Hepatocyte (in vitro differentiated cells): Measurements from ENCODE around the gene IBSP. TPM values are rescaled to one million over a fixed set of nuclear protein-coding genes. Genes with fewer than 3 reads are reported as not detected.

Source experiments
- DNase-seq: peaks from one replicate; pipeline ENCODE4 v3.0.0-alpha.2; 2016; ENCODE audit warnings: low spot score
- H2AFZ ChIP-seq: fragments of 200-600 bp; sonication (generic); 2 replicates; pipeline ENCODE4 v1.6.0; 2016; ENCODE audit warnings: antibody characterized with exemption, mild to moderate bottlenecking
- H3K27ac ChIP-seq: fragments of 200-600 bp; sonication (generic); 2 replicates; pipeline ENCODE4 v1.5.1; 2016; ENCODE audit warnings: mild to moderate bottlenecking
- H3K27me3 ChIP-seq: fragments of 200-600 bp; sonication (generic); 2 replicates; pipeline ENCODE4 v1.6.1; 2016
- H3K36me3 ChIP-seq: fragments of 200-600 bp; sonication (generic); replicated peaks from 2 replicates; pipeline ENCODE4 v1.5.1; 2016; ENCODE audit warnings: low read depth; ENCODE audit not compliant: insufficient read depth
- H3K4me1 ChIP-seq: fragments of 200-600 bp; sonication (generic); 2 replicates; pipeline ENCODE4 v1.5.1; 2016; ENCODE audit warnings: mild to moderate bottlenecking, moderate library complexity; ENCODE audit not compliant: insufficient read depth
- H3K4me2 ChIP-seq: fragments of 200-600 bp; sonication (generic); 2 replicates; pipeline ENCODE4 v1.6.0; 2016
- H3K4me3 ChIP-seq: fragments of 200-600 bp; sonication (generic); 2 replicates; pipeline ENCODE4 v1.5.1; 2016; ENCODE audit warnings: mild to moderate bottlenecking
- H3K79me2 ChIP-seq: fragments of 200-600 bp; sonication (generic); 2 replicates; pipeline ENCODE4 v1.6.0; 2017; ENCODE audit warnings: mild to moderate bottlenecking
- H3K9me2 ChIP-seq: fragments of 200-600 bp; sonication (generic); replicated peaks from 2 replicates; pipeline ENCODE4 v1.6.0; 2017; ENCODE audit warnings: mild to moderate bottlenecking; ENCODE audit not compliant: insufficient read depth
- H3K9me3 ChIP-seq: fragments of 200-600 bp; sonication (generic); 2 replicates; pipeline ENCODE4 v1.5.1; 2016; ENCODE audit warnings: low read depth, mild to moderate bottlenecking
- H4K20me1 ChIP-seq: fragments of 200-600 bp; sonication (generic); 2 replicates; pipeline ENCODE4 v1.6.0; 2016; ENCODE audit warnings: mild to moderate bottlenecking; ENCODE audit not compliant: insufficient read depth, poor library complexity, severe bottlenecking
- CTCF ChIP-seq: fragments of 200-600 bp; sonication (generic); IDR thresholded peaks from 2 replicates; pipeline ENCODE4 v1.5.1; 2016; ENCODE audit warnings: antibody characterized with exemption, mild to moderate bottlenecking; ENCODE audit not compliant: poor library complexity
- EZH2 ChIP-seq: fragments of 200-600 bp; sonication (generic); IDR thresholded peaks from 2 replicates; pipeline ENCODE4 v1.6.1; 2016; ENCODE audit warnings: antibody characterized with exemption, mild to moderate bottlenecking, borderline replicate concordance
- EZH2phosphoT487 ChIP-seq: fragments of 200-600 bp; sonication (generic); IDR thresholded peaks from one replicate; pipeline ENCODE4 v1.6.1; 2018; ENCODE audit warnings: antibody characterized with exemption, mild to moderate bottlenecking, low read depth, moderate library complexity; ENCODE audit not compliant: unreplicated experiment, severe bottlenecking
- WGBS: methylation state at CpG from one replicate; pipeline ENCODE4 v1.1.6; 2016; ENCODE audit warnings: low lambda C conversion rate; ENCODE audit errors: missing lambda C conversion rate; 5-methylcytosine and 5-hydroxymethylcytosine counted together
- polyA plus RNA-seq: library from polyadenylated mRNA; unstranded; fragments of >200 nt; fragmentation: Nextera tagmentation; extraction: Ambion mirVana; gene quantifications from 2 replicates; pipeline ENCODE4 v1.2.1, GENCODE V29; 2016
- total RNA-seq: library from RNA; depleted of rRNA; stranded (reverse); fragments of >200 nt; gene quantifications from 2 replicates; pipeline ENCODE4 v1.2.3, GENCODE V29; 2014

IBSP gene
- total and polyA plus RNA-seq, 2 experiments from 2014 or later = 0.07 to 0.12 TPM

GRCh38 chr4:87762311-87762710, 37.0 kb upstream of the IBSP start:
- H3K79me2 ChIP-seq = no peaks in the 10 kb centered on the region
- no peak for DNase-seq
- WGBS = 89% methylated on average over 3 of the region's 3 CpGs
- no peaks in the 10 kb centered on the region for H3K36me3 ChIP-seq
- no peaks in the 10 kb centered on the region for H3K9me3 ChIP-seq
- no peak overlapping the region for H3K4me3 ChIP-seq
- TF ChIP-seq CTCF (no peak), EZH2phosphoT487 (no peak), EZH2 (no peak)
- H3K9me2 ChIP-seq = no peaks in the 10 kb centered on the region
- no peaks in the 10 kb centered on the region for H3K27me3 ChIP-seq
- H3K4me2 ChIP-seq = no peak overlapping the region
- H3K27ac ChIP-seq = no peak overlapping the region
- H2AFZ ChIP-seq = no peak overlapping the region
- no peaks in the 10 kb centered on the region for H4K20me1 ChIP-seq
- H3K4me1 ChIP-seq = no peaks in the 10 kb centered on the region

- Histone ChIP-seq H3K79me2 (no peaks in the 10 kb centered on the region), H3K27ac (no peak overlapping the region), H3K4me2 (no peak overlapping the region), H3K36me3 (no peaks in the 10 kb centered on the region), H2AFZ (no peak overlapping the region), H3K9me3 (no peaks in the 10 kb centered on the region), H3K4me3 (no peak overlapping the region), H3K9me2 (no peaks in the 10 kb centered on the region), H3K4me1 (no peaks in the 10 kb centered on the region), H3K27me3 (no peaks in the 10 kb centered on the region), H4K20me1 (no peaks in the 10 kb centered on the region)
- no peak for DNase-seq
- WGBS = 88% methylated on average over 2 of the region's 2 CpGs
- TF ChIP-seq CTCF (no peak), EZH2 (no peak), EZH2phosphoT487 (no peak)
Measured at GRCh38 chr4:87781569-87781968, 17.8 kb upstream of the IBSP start.

- TF ChIP-seq CTCF (no peak), EZH2phosphoT487 (no peak), EZH2 (no peak)
- WGBS = 91% methylated on average over 2 of the region's 2 CpGs
- H3K4me1 ChIP-seq = no peaks in the 10 kb centered on the region
- H3K9me2 ChIP-seq = no peaks in the 10 kb centered on the region
- no peak for DNase-seq
- H3K4me2 ChIP-seq = no peak overlapping the region
- H3K27me3 ChIP-seq = no peaks in the 10 kb centered on the region
- H3K79me2 ChIP-seq = no peaks in the 10 kb centered on the region
- H3K27ac ChIP-seq = no peak overlapping the region
- H2AFZ ChIP-seq = no peak overlapping the region
- no peaks in the 10 kb centered on the region for H3K9me3 ChIP-seq
- no peak overlapping the region for H3K4me3 ChIP-seq
- H4K20me1 ChIP-seq = no peaks in the 10 kb centered on the region
- H3K36me3 ChIP-seq = no peaks in the 10 kb centered on the region
Measured at GRCh38 chr4:87783781-87784180, 15.6 kb upstream of the IBSP start.
